Fibroblast of lung (primary cell): Measurements from ENCODE around the gene SETD9.

Source experiments
- EZH2 ChIP-seq: IDR thresholded peaks from 2 replicates; pipeline ENCODE4 v1.5.1; 2012; ENCODE audit warnings: low read length, control low read depth, mild to moderate bottlenecking; ENCODE audit errors: missing control alignments
- TF ChIP-seq, protein P1 (sequence below), 2 donors: IDR thresholded peaks in 1 of 2; conservative IDR thresholded peaks in 1 of 2; 1 replicate in 1 of 2; 2 replicates in 1 of 2; pipeline ENCODE4 v1.5.1; 2011 to 2012; ENCODE audit warnings: low read length in 2 of 2, control low read depth in 1 of 2, inconsistent platforms in 1 of 2, low read depth in 1 of 2, mild to moderate bottlenecking in 1 of 2

DNA sequence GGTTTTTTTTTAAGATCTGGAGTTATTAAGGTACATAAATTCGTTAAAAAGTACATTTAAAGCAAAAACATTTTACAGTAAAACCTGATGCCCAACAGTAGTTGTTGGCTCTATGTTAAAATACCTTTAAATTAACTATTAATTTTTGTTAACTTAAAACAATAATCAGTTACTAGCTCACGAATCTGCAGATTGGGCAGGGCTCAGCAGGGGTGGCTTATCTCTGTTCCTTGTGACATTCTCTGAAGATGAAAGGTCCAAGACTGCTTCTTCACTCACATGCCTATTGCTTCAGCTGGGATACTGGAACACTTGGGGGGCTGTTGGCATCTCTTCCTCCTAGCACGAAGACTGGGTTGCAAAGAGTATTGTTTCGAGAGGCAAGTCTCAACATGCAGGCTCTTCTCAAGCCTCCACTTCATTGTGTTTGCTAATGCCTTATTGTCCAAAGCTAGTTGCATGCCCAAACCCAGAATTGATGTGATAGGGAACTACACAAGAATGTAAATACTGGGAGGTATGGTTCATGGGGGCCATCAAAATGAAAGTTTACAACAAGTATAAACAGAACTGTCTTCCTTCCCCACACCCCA is 47.4 kb upstream of the SETD9 start:
- TF ChIP-seq, protein P1, sequence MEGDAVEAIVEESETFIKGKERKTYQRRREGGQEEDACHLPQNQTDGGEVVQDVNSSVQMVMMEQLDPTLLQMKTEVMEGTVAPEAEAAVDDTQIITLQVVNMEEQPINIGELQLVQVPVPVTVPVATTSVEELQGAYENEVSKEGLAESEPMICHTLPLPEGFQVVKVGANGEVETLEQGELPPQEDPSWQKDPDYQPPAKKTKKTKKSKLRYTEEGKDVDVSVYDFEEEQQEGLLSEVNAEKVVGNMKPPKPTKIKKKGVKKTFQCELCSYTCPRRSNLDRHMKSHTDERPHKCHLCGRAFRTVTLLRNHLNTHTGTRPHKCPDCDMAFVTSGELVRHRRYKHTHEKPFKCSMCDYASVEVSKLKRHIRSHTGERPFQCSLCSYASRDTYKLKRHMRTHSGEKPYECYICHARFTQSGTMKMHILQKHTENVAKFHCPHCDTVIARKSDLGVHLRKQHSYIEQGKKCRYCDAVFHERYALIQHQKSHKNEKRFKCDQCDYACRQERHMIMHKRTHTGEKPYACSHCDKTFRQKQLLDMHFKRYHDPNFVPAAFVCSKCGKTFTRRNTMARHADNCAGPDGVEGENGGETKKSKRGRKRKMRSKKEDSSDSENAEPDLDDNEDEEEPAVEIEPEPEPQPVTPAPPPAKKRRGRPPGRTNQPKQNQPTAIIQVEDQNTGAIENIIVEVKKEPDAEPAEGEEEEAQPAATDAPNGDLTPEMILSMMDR (conservative IDR thresholded peaks at IDR 0.05 in 1 of 2, IDR thresholded peaks at IDR 0.05 in 1 of 2; ENCODE audit: low read depth in 1 of 2, low read length in 2 of 2), result no peak
- no peak for TF ChIP-seq EZH2
